Chondrocyte (in vitro differentiated cells): ENCODE measurements around the gene EPN2. TPM values are rescaled to one million over a fixed set of nuclear protein-coding genes. Genes with fewer than 3 reads are reported as not detected.

Experiments used
- DNase-seq: peaks from one replicate; pipeline ENCODE4 v3.0.0; 2021; ENCODE audit warnings: mixed read lengths, low spot score
- H3K27ac Mint-ChIP-seq: one replicate; pipeline ENCODE4 v1.8.0; 2021; ENCODE audit warnings: mild to moderate bottlenecking, moderate library complexity, mixed read lengths; ENCODE audit not compliant: unreplicated experiment
- H3K27me3 Mint-ChIP-seq: 2 replicates; pipeline ENCODE4 v1.8.0; 2021; ENCODE audit warnings: low read depth, mixed read lengths
- H3K36me3 Mint-ChIP-seq: 2 replicates; pipeline ENCODE4 v1.8.0; 2021; ENCODE audit warnings: low read depth, mixed read lengths
- H3K4me1 Mint-ChIP-seq: 2 replicates; pipeline ENCODE4 v1.8.0; 2021; ENCODE audit warnings: low read depth, mild to moderate bottlenecking, mixed read lengths
- H3K4me3 Mint-ChIP-seq: one replicate; pipeline ENCODE4 v1.8.0; 2021; ENCODE audit warnings: mild to moderate bottlenecking, moderate library complexity, mixed read lengths; ENCODE audit not compliant: unreplicated experiment
- H3K9me3 Mint-ChIP-seq: 2 replicates; pipeline ENCODE4 v1.8.0; 2021; ENCODE audit warnings: low read depth, mixed read lengths
- total RNA-seq: library from RNA; stranded (reverse); gene quantifications from 3 replicates; pipeline ENCODE4 v1.2.1, GENCODE V29; 2021
- TF ChIP-seq, protein P1 (sequence below): fragments of 200-600 bp; sonication (generic); IDR thresholded peaks from 2 replicates; pipeline ENCODE4 v1.5.0; 2021; ENCODE audit warnings: antibody characterized with exemption, mild to moderate bottlenecking, moderate library complexity

EPN2 gene
- total RNA-seq, 1 donor from 2014 or later: 37.8 TPM

DNA sequence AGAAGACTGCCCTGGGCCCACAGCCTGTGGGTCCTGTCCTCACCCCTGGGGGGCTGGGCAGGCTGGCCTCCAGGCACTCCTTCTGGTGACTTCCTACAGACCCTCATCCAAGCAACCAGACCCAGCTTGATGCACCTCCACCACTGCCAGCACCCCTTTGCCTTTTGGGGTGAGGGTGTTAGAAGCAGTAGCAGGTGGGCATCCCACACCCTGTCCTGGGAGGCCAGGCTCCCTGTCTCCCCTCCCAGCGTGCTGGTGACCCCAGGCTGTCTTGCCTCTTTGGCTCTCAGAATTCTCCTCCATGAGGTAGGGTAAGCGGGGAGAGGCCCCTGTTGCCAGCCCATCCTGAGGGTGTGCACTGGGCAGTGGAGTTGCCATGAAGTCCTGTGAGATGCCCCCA lies 92.0 kb downstream of the EPN2 start:
- peaks cover 34% of the 10 kb centered on the region for H3K4me1 Mint-ChIP-seq
- DNase-seq: no peak
- TF ChIP-seq, protein P1, sequence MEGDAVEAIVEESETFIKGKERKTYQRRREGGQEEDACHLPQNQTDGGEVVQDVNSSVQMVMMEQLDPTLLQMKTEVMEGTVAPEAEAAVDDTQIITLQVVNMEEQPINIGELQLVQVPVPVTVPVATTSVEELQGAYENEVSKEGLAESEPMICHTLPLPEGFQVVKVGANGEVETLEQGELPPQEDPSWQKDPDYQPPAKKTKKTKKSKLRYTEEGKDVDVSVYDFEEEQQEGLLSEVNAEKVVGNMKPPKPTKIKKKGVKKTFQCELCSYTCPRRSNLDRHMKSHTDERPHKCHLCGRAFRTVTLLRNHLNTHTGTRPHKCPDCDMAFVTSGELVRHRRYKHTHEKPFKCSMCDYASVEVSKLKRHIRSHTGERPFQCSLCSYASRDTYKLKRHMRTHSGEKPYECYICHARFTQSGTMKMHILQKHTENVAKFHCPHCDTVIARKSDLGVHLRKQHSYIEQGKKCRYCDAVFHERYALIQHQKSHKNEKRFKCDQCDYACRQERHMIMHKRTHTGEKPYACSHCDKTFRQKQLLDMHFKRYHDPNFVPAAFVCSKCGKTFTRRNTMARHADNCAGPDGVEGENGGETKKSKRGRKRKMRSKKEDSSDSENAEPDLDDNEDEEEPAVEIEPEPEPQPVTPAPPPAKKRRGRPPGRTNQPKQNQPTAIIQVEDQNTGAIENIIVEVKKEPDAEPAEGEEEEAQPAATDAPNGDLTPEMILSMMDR: no peak
- no peaks in the 10 kb centered on the region for H3K27me3 Mint-ChIP-seq
- H3K9me3 Mint-ChIP-seq: peaks cover 7% of the 10 kb centered on the region
- no peak overlapping the region for H3K4me3 Mint-ChIP-seq
- H3K27ac Mint-ChIP-seq: peak overlapping the region; percentile 8
- peaks cover 3% of the 10 kb centered on the region for H3K36me3 Mint-ChIP-seq

- H3K27ac Mint-ChIP-seq: no peak overlapping the region
- TF ChIP-seq, protein P1: no peak
- DNase-seq: no peak
- H3K9me3 Mint-ChIP-seq: peaks cover 7% of the 10 kb centered on the region
- H3K27me3 Mint-ChIP-seq: no peaks in the 10 kb centered on the region
- H3K36me3 Mint-ChIP-seq: peaks cover 3% of the 10 kb centered on the region
- no peak overlapping the region for H3K4me3 Mint-ChIP-seq
- H3K4me1 Mint-ChIP-seq: peaks cover 35% of the 10 kb centered on the region
These were observed 92.7 kb downstream of the EPN2 start for GRCh38 chr17:19329839-19330238.

GRCh38 chr17:19330271-19330670 lies 93.1 kb downstream of the EPN2 start:
- no peaks in the 10 kb centered on the region for H3K36me3 Mint-ChIP-seq
- DNase-seq: no peak
- H3K9me3 Mint-ChIP-seq: peaks cover 3% of the 10 kb centered on the region
- TF ChIP-seq, protein P1: no peak
- H3K27ac Mint-ChIP-seq: peak overlapping the region; percentile 83
- H3K27me3 Mint-ChIP-seq: no peaks in the 10 kb centered on the region
- peaks cover 36% of the 10 kb centered on the region for H3K4me1 Mint-ChIP-seq
- H3K4me3 Mint-ChIP-seq: no peak overlapping the region

- Mint-ChIP-seq H3K4me3 (no peak overlapping the region), H3K9me3 (no peaks in the 10 kb centered on the region), H3K27me3 (no peaks in the 10 kb centered on the region), H3K36me3 (no peaks in the 10 kb centered on the region), H3K27ac (peak overlapping the region; percentile 83), H3K4me1 (peaks cover 39% of the 10 kb centered on the region)
- TF ChIP-seq, protein P1: peak; percentile 34
- no peak for DNase-seq
These were observed 94.0 kb downstream of the EPN2 start for GRCh38 chr17:19331134-19331533.

- no peaks in the 10 kb centered on the region for H3K36me3 Mint-ChIP-seq
- no peaks in the 10 kb centered on the region for H3K9me3 Mint-ChIP-seq
- DNase-seq: no peak
- peaks cover 37% of the 10 kb centered on the region for H3K4me1 Mint-ChIP-seq
- peak overlapping the region; percentile 83 for H3K27ac Mint-ChIP-seq
- H3K4me3 Mint-ChIP-seq: no peak overlapping the region
- TF ChIP-seq, protein P1: no peak
- H3K27me3 Mint-ChIP-seq: no peaks in the 10 kb centered on the region
These were observed 94.5 kb downstream of the EPN2 start for GRCh38 chr17:19331543-19332245.
